Colonic mucosa (tissue), 4 donors: ENCODE results near the gene YJEFN3. TPM values are rescaled to one million over a fixed set of nuclear protein-coding genes. Genes with fewer than 3 reads are reported as not detected.

Experiments
- DNase-seq: peaks from one replicate; pipeline ENCODE4 v3.0.0-alpha.2; 2020
- H3K27ac ChIP-seq: fragments of 200-600 bp; one replicate; pipeline ENCODE4 v1.8.0; 2021
- H3K27me3 ChIP-seq: fragments of 200-600 bp; one replicate; pipeline ENCODE4 v1.8.0; 2021
- H3K36me3 ChIP-seq: fragments of 200-600 bp; one replicate; pipeline ENCODE4 v1.8.0; 2021
- H3K4me1 ChIP-seq: fragments of 200-600 bp; one replicate; pipeline ENCODE4 v1.8.0; 2021; ENCODE audit warnings: mild to moderate bottlenecking
- H3K4me3 ChIP-seq: fragments of 200-600 bp; one replicate; pipeline ENCODE4 v1.8.0; 2021
- H3K9ac ChIP-seq, 2 donors: one replicate each; pipeline ENCODE4 v1.7.0; 2013; ENCODE audit warnings: control low read depth in 2 of 2, low read depth in 2 of 2, low read length in 2 of 2
- H3K9me3 ChIP-seq: fragments of 200-600 bp; one replicate; pipeline ENCODE4 v1.8.0; 2021
- CTCF ChIP-seq: fragments of 200-600 bp; IDR thresholded peaks from one replicate; pipeline ENCODE4 v1.8.0; 2022; ENCODE audit warnings: antibody characterized with exemption, mild to moderate bottlenecking
- intact Hi-C: fragments of 100-400 bp; cut with DNase I; formaldehyde crosslinking; loops from one replicate; pipeline ENCODE4 v1.14.1; 2022
- total RNA-seq, 2 donors: library from RNA; stranded (reverse); fragmentation: NEBNext Ultra II Directional in 1 of 2; extraction: Animal tissue kit (Norgen Biotek cat#: 25700) in 1 of 2; gene quantifications; one replicate each; pipeline ENCODE4 v1.2.1, GENCODE V29; 2021
- donor health status: healthy.
- donor health status: DM: no; HTN: no; CAD: no.
- donor health status: DM: no; HTN: no; CAD: no.

Gene YJEFN3
- total RNA-seq, 2 donors from 2014 or later, result 1.9 to 17.3 TPM

- peaks cover 7% of the 10 kb centered on the region for H3K27me3 ChIP-seq
- no peak overlapping the region for H3K4me3 ChIP-seq
- intact Hi-C loops, result no loop called here
- no peaks in the 10 kb centered on the region for H3K4me1 ChIP-seq
- TF ChIP-seq CTCF, result no peak
- H3K27ac ChIP-seq, result no peak overlapping the region
- H3K9me3 ChIP-seq, result no peaks in the 10 kb centered on the region
- H3K9ac ChIP-seq, result no peak overlapping the region
- DNase-seq, result no peak
- no peaks in the 10 kb centered on the region for H3K36me3 ChIP-seq
These were observed 16.4 kb downstream of the YJEFN3 start for GRCh38 chr19:19544954-19545591.

- peaks cover 6% of the 10 kb centered on the region for H3K27me3 ChIP-seq
These were observed 17.0 kb downstream of the YJEFN3 start for GRCh38 chr19:19545707-19546106.

GRCh38 chr19:19546751-19547162 lies 18.0 kb downstream of the YJEFN3 start:
- Histone ChIP-seq H3K9me3 (no peaks in the 10 kb centered on the region), H3K27me3 (peaks cover 6% of the 10 kb centered on the region), H3K36me3 (no peaks in the 10 kb centered on the region), H3K4me3 (no peak overlapping the region), H3K4me1 (no peaks in the 10 kb centered on the region), H3K9ac (no peak overlapping the region), H3K27ac (no peak overlapping the region)
- DNase-seq, result no peak
- intact Hi-C loops, result no loop called here
- TF ChIP-seq CTCF, result no peak

More at GRCh38 chr19:19545707-19546106, 17.0 kb downstream of the YJEFN3 start:
- no peak overlapping the region for H3K9ac ChIP-seq
- H3K9me3 ChIP-seq, result no peaks in the 10 kb centered on the region
- no peak overlapping the region for H3K27ac ChIP-seq
- H3K36me3 ChIP-seq, result no peaks in the 10 kb centered on the region
- intact Hi-C loops, result no loop called here
- no peak for TF ChIP-seq CTCF
- no peaks in the 10 kb centered on the region for H3K4me1 ChIP-seq
- no peak for DNase-seq
- H3K4me3 ChIP-seq, result no peak overlapping the region

GRCh38 chr19:19547674-19548336 lies 19.1 kb downstream of the YJEFN3 start:
- Histone ChIP-seq H3K4me3 (no peak overlapping the region), H3K4me1 (no peaks in the 10 kb centered on the region), H3K27ac (no peak overlapping the region), H3K36me3 (no peaks in the 10 kb centered on the region), H3K27me3 (peaks cover 3% of the 10 kb centered on the region), H3K9ac (no peak overlapping the region), H3K9me3 (no peaks in the 10 kb centered on the region)
- intact Hi-C loops, result no loop called here
- DNase-seq, result no peak
- no peak for TF ChIP-seq CTCF

- no peak overlapping the region for H3K27ac ChIP-seq
- TF ChIP-seq CTCF, result no peak
- H3K4me1 ChIP-seq, result no peaks in the 10 kb centered on the region
- intact Hi-C loops, result no loop called here
- peaks cover 3% of the 10 kb centered on the region for H3K27me3 ChIP-seq
- no peak overlapping the region for H3K9ac ChIP-seq
- no peak for DNase-seq
- no peaks in the 10 kb centered on the region for H3K36me3 ChIP-seq
- no peaks in the 10 kb centered on the region for H3K9me3 ChIP-seq
- H3K4me3 ChIP-seq, result no peak overlapping the region
These were observed 20.4 kb downstream of the YJEFN3 start for GRCh38 chr19:19548915-19549759.
